Measurements from ENCODE around the gene MRPL32.

MRPL32 gene

GRCh38 chr7:42967391-42967790, 35.2 kb downstream of the MRPL32 start:
- no peak for DNase-seq

GRCh38 chr7:42972699-42973500, 40.7 kb downstream of the MRPL32 start:
- DNase-seq, result no peak

GRCh38 chr7:42976371-42976770, 44.2 kb downstream of the MRPL32 start:
- no peak for DNase-seq

- DNase-seq, result no peak
Observed at GRCh38 chr7:42978496-42978895, 46.3 kb downstream of the MRPL32 start.

GRCh38 chr7:42980084-42980483, 47.9 kb downstream of the MRPL32 start:
- no peak for DNase-seq

- no peak for DNase-seq
Observed at GRCh38 chr7:42980514-42980913, 48.3 kb downstream of the MRPL32 start.

GRCh38 chr7:42981601-42982000, 49.4 kb downstream of the MRPL32 start:
- no peak for DNase-seq

- DNase-seq, result no peak
Observed at GRCh38 chr7:42982604-42983115, 50.5 kb downstream of the MRPL32 start.

GRCh38 chr7:42984137-42984536, 52.0 kb downstream of the MRPL32 start:
- DNase-seq, result no peak

GRCh38 chr7:42986213-42986612, 54.0 kb downstream of the MRPL32 start:
- DNase-seq, result no peak

GRCh38 chr7:42986781-42987248, 54.6 kb downstream of the MRPL32 start:
- no peak for DNase-seq
